Dedifferentiated amniotic fluid mesenchymal stem cell (primary cell): ENCODE data around the gene RPL9.
"Not testable (repeated sequence)": the region's sequence is repeated elsewhere in the genome, so short reads cannot be mapped to it uniquely, and the experiment has no call there.

ENCODE experiments used
- DNase-seq: peaks from one replicate; pipeline ENCODE4 v3.0.0-alpha.2; 2016; ENCODE audit errors: extremely low spot score

RPL9 gene

DNA sequence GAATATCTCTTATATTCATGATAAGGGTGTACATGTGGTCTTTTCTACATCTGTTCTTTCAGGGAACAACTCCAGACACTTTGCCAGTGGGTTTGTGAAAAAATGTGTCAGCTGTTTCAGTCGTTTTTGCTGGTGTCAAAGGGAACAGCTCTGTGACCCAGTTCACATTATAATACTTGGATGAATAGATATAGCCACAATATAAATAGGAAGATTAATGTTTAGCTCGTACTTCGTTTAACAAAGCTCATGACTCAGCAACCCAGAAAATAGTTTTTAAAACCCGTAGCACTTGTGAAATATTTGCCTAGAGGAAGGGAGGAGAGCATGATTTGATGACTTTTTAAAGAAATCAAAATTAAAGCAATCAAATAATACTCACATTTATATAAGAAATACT is 8.0 kb upstream of the RPL9 start:
- DNase-seq: no peak

DNA sequence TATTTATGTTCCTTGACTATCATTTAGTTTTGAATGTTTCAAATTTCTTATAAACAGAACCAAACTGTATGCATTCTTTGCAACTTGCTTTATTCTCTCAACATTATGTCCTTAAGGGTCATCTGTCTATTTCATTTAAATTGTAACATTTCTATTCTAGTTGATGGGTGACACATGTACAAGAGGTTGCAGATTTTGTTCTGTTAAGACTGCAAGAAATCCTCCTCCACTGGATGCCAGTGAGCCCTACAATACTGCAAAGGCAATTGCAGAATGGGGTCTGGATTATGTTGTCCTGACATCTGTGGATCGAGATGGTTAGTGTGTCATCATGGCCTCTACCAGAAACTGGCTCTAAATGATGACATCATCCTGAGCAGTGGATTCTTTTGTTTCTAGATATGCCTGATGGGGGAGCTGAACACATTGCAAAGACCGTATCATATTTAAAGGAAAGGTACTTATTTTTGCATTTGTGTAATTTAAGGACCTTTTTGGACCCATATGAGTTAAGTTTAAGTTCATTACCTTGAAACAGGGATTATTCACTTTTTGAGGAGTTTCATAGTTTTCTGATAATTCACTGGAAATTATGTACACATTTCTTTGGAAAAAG is 6.3 kb upstream of the RPL9 start:
- DNase-seq: peak; percentile 68

DNA sequence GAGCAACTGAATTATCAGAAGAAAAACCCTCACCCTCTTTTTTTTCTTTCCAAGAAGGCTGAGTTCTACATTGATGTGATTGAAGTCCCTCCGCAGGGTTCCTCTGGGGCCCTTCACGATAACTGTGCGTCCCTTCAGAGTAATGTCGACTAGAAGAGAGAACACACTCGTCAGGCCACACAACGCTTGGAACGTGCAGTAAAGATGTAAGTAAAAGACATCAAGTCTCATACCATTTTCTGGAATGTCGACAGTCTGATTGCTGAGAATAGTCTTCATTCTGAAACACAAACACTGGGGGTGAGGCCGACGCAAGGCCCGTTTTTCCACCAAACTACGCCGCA is 589 bp downstream of the RPL9 start:
- DNase-seq: not testable (repeated sequence)

DNA sequence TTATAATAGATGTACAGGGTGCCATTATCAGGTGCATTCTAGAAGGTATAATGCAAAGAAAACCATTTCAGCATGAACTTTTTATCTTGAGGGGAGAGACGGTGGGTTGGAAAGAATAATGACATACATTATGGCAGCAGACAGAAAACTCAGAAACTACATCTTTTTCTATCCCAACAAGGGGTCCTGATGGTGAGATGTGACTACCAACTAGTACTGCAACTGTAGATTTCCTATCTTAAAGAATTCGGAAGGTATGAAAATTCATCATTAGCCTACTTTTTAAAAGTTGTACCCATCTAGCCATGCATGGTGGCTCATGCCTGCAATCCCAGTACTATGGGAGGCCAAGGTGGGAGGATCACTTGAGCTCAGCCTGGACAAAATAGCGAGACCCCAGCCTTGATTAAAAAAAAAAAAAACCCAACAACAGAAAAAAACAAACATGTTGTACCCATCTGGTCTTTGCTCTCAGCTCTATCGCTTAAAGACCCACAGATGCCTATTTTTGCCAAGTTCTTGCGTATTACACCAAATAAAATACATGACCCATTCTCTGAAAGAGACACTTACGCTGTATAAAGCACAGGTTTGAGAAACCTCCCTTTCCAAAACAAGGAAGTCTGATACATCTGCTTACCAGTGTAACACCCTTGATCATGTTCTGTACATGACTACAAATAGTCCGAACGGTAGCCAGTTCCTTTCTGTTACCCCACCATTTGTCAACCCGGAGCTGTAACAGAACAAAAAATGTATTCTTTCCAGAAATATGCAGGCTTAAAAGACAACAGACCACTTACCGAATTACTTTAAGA is 1.6 kb downstream of the RPL9 start:
- no peak for DNase-seq

DNA sequence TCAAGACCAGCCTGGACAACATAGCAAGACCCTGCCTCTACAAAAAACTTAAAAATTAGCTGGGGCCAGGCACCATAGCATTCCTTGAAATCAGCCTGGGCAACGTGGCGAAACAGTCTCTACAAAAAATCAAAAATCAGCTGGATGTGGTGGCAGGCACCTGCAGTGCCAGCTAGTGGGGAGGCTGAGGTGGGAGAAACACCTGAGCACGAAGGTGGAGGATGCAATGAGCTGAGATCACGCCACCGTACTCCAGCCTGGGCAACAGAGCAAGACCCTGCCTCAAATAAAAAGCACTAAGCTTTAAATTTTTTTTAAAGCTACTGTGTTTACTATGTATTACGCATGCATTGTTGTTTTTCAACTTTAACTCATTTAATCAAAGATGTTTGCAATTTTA is 3.2 kb downstream of the RPL9 start:
- no peak for DNase-seq

DNA sequence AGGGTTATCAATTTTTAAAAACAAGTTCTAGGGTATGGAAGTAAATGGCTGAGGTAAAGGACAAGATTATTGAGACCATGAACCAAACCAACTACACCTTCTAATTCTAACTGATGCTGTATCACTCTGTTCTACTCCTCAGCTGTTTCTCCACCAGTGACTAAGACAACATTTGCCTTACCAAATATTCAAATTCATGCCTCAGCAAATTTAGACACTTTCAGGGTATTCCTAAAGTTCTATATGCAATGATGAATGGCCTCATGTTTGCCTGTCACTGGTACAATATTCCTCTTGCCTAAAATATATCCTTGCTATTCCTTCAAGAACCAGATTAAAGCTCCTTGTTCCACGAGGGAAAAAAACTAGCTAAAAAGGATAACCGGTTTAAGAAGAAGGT is 5.0 kb downstream of the RPL9 start:
- no peak for DNase-seq

DNA sequence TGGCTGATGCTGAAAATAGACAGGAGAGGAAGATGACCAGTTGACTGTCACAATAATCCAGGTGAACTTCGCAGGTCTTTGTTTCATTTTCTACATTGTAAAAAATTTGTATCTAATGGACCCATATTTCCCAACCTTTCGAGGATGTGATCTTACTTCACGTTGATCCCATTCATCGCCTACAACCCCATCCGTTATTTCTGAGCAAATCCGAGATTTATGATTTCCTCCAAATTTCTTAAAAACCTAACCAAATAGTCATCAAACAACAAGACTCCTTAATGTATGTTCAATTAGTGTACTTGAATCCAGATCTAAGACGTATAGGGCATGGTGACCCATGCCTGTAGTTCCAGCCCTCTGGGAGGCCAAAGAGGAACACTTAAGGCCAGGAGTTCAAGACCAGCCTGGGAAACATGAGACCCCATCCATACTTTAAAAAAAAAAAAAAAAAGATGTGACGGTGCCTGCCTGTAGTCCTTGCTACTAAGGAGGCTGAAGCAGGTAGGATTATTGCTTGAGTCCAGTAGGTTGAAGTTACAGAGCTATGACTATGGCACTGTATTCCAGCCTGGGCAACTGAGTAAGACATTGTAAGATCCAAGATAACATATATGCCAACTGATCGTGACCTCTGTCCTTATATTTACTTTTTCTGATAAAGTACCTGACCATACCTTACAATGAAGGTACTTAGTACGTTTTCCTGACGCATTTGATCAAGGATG is 5.7 kb downstream of the RPL9 start:
- no peak for DNase-seq

DNA sequence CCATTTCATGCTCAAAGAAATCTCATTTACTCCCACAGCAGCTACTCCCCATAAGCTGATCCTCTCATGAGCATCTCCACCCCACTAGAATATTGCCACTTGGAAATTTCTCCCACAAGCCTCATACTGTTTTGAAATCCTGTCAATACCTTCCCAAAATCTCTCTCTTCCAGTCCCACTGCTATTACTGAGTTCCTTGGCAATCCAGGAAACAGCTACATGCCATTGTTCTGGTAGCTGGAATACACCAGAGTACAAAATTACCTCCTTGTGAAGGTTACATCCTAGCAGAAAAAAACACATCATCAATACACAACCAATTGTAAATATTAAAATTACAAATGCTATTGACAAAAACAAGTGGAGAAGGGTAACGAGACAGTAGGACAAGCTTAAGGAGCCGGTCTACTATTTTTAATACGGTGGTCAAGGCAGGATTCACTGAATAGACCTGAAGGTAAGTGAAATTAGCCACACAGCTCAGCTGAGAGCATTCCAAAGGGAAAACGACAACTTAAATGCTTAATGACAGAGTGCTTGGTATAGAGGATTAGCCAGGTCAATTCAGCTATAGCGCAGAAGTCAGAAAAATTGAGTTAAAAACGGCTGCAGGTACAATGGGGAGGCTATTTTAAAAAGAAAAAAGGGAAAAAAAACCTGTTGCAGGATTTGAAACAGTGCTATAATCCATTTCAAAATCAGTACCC is 6.4 kb downstream of the RPL9 start:
- DNase-seq: no peak

DNA sequence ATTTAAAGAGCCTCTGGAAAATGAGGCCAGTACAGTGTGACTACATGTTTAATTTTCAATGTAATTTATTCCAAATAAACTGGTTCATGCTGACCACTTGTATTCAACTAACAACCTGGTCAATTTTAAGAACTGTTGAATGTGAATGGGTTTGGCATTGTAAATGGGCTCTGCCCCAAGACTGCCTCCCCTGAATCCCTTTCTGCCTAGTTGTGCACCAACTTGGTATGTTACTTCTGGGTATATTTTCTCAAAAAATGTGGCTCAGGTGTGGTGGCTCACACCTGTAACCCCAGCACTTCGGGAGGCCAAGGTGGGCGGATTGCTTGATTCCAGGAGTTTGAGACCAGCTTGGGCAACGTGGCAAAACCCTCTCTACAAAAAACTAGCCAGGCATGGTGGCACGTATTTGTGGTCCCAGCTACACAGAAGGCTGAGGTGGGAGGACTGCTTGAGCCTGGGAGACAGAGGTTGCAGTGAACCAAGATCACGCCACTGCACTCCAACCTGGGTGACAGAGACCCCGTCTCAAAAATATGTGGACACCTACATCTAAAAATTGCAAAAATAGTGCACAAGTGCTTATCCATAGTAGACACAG is 7.2 kb downstream of the RPL9 start:
- DNase-seq: no peak

DNA sequence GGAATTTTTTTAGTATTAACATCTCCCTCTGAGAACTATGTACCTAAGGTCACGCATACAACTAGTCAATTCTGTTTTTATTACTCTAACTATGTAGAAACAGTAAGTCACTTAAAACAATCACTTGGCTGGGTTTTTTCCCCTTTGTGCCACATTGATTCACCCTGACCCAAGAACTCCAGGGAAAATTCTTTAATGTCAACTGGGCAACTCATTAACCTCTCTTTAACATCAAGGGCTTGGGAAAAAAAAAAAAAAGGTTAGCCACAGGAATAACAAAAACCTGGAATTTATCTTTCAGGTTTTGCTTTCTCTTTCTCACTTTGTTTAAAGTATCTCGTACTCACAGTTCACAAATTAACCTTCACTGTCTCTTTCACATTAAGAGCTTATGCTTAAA is 8.1 kb downstream of the RPL9 start:
- no peak for DNase-seq

DNA sequence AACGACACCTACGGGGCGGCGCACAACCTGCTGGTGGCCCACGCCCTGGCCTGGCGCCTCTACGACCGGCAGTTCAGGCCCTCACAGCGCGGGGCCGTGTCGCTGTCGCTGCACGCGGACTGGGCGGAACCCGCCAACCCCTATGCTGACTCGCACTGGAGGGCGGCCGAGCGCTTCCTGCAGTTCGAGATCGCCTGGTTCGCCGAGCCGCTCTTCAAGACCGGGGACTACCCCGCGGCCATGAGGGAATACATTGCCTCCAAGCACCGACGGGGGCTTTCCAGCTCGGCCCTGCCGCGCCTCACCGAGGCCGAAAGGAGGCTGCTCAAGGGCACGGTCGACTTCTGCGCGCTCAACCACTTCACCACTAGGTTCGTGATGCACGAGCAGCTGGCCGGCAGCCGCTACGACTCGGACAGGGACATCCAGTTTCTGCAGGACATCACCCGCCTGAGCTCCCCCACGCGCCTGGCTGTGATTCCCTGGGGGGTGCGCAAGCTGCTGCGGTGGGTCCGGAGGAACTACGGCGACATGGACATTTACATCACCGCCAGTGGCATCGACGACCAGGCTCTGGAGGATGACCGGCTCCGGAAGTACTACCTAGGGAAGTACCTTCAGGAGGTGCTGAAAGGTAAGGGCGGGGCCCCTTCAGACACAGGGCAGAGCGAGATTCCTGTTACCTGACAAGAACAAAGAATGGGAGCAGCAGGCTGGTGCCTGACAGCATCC is 11.7 kb downstream of the RPL9 start:
- DNase-seq: no peak

DNA sequence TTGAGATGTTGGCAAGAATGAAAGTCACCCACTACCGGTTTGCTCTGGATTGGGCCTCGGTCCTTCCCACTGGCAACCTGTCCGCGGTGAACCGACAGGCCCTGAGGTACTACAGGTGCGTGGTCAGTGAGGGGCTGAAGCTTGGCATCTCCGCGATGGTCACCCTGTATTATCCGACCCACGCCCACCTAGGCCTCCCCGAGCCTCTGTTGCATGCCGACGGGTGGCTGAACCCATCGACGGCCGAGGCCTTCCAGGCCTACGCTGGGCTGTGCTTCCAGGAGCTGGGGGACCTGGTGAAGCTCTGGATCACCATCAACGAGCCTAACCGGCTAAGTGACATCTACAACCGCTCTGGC is 12.3 kb downstream of the RPL9 start:
- DNase-seq: no peak

DNA sequence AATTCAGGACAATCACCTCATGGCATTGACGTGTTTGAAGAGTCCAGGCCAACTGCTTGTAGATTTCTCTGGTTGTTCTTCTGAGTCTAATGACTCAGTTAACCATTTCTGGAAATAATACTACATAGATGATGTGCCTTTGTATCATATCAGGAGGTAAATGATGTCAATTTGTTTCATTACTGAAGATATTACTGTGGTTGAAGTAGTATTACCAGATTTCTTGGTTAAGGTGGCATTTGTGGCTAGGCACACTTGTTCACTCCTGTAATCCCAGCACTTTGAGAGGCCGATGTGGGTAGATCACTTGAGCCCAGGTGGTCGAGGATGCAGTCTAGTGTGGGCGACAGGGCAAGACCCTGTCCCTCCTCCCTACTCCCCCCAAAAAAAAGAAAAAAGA is 15.7 kb downstream of the RPL9 start:
- DNase-seq: no peak

DNA sequence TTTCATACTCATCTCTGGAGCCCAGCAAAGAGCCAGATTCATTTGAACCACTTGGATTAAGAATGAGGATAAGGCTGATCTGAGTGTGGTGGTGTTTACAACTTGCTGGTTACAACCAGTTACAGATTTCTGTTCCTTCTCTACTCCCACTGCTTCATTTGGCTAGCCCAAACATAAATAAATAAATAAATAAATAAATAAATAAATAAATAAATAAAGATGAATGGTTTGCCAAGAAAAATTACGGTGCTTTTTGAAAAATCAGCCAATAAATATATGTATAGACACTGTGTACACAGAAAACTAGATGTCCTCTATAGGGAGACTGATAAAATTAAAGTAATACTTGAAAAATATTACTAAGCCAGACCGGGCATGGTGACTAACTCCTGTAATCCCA is 17.1 kb downstream of the RPL9 start:
- no peak for DNase-seq

DNA sequence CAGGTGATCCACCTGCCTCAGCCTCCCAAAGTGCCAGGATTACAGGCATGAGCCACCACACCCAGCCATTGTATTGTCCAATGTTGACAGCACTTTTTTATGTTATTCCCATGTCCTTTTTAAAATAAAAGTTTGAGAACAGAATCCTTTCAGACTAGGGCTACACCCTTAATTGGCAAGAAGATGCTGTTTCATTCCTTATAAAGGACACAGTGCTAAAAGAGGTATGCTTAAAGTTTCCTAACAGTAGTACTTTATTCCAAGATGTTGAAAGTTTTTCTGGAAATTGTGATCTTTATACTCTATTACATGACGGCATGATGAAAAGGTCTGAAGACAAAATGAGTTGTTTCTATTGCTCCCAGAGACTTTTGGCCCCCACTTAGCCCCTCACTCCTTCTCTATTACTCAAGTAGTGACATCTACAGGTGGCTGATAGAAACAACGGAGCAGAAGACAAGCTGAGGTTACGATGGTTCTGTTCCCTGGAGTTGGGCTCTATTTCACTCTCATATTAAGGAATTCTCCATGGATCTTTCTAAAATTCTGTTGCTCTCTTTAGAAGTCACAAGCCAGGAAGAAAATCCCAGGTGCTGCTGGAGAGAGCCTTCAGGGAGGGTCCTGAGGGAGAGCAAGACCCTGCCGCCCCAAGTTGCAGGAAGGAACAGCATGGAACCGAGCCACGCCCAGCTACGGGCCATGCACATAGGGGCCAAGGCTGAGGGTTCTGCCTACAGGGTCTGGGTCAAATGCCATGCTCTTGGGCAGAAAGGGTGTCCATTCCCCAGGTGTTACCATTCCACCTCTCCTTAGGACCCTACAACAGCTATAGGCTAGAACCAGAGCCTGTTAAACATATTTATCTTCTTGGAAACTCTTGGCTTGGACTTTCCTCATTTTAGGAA is 22.8 kb downstream of the RPL9 start:
- no peak for DNase-seq

DNA sequence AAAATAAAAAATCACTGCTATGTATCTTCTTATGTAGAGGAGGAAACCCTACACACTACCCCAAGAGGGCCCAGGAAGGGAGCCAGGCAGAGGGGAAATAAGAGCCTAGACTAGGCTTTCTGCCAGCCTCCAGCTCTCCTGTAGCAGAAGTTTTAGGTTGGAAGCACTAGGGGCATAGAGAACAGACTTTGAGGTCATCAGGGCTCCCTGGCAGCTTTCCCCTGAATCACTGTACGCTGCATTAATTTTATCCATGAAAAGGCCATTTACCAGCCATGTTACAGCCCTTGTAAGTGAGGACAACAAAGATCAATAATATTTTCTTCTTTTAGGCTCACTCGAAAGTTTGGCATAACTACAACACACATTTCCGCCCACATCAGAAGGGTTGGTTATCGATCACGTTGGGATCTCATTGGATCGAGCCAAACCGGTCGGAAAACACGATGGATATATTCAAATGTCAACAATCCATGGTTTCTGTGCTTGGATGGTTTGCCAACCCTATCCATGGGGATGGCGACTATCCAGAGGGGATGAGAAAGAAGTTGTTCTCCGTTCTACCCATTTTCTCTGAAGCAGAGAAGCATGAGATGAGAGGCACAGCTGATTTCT is 24.7 kb downstream of the RPL9 start:
- DNase-seq: no peak

DNA sequence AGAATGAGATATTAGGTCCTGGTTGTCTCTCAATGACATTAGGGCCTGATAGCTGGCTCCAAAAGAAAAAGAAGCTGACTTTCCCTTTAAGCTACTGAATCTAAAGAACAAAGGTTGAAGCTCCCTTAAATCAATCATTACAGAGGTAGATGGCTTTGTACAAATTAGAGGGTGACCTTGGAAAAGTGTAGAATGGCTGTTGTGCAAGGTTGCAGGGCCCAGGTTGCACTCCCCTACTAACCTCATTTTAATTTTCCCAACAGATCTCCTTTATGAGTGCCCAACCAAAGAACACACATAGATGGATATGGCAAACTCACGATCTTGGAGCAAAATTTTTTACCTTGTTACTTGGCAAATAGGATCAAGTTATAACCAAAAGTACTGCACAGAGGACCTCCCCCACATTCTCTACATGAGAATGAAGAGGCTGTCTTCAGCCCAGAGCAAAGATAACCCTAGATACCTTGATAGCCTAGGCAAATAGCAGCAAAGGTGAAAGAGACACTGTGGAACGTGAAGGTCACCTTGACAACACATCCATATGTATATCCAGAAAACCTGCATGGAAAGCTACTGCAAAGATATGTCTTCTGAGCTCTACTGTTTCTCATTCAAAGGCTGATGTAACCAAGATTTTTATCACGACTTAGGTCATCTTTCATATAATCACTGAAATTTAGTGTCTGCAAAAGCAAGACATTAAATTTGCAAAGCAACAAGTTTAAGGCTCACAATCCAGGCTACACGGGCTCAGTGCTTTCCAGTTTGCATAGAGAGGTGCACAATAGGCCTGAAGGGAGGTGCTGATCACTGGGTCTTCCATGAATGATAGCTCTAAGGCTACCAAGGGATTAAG is 29.0 kb downstream of the RPL9 start:
- no peak for DNase-seq

DNA sequence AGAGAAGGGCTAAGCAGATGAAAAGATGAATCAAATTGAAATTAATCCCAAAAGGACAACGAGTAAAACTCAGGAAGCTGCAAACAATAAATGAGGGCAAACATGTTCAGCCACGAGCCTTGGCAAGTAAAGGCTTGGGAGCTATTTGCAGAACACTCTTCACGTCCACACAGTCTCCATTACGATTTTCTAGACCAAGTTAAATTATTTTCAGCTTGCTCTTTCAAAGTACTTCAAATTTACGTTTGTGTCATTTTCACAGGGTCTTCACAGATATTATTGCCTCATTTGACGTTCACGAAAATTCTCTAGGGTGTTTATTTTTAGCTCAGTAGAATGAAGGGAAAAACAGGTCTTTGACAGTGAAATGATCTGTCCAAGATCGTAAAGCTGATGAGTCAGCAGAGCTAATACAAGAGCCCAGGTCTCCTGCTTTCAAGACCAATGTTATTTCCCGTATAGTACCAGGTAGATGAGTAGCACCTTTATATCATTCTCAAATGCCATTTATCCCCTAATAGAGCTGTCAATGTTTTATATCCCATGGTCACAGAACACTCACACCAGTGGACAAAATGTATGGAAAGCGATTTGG is 31.1 kb downstream of the RPL9 start:
- DNase-seq: no peak

DNA sequence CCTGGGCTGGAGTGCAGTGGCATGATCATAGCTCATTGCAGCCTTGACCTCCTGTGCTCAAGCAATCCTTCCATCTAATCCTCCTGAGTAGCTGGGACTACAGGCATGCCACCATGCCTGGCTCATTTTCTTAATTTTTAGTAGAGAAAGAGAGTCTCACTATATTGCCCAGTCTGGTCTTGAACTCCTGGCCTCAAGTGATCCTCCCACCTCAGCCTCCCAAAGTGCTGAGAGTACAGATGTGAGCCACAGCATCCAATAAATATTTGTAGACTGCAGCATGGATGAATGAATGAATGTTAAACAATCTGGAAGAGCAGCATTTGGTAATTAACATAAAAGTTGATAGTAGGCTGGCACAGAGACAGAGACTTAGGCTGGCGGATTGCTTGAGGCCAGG is 32.0 kb downstream of the RPL9 start:
- no peak for DNase-seq
